Fibroblast of villous mesenchyme (primary cell): ENCODE measurements around the gene SH3BP1. TPM values are rescaled to one million over a fixed set of nuclear protein-coding genes. Genes with fewer than 3 reads are reported as not detected.
A peak's percentile ranks its signal among the peaks of the same experiment; 100 is the strongest.
"Not testable (repeated sequence)": the region's sequence is repeated elsewhere in the genome, so short reads cannot be mapped to it uniquely, and the experiment has no call there.

ENCODE experiments used
- DNase-seq: peaks from one replicate; pipeline ENCODE4 v3.0.0-alpha.2; 2010; ENCODE audit warnings: low read depth
- H3K4me3 ChIP-seq: 2 replicates; pipeline ENCODE4 v1.5.1; 2011; ENCODE audit warnings: low read depth, mild to moderate bottlenecking, low read length
- CTCF ChIP-seq: IDR thresholded peaks from 2 replicates; pipeline ENCODE4 v1.5.1; 2012; ENCODE audit warnings: low read depth, mild to moderate bottlenecking, low read length; ENCODE audit not compliant: insufficient read depth
- total RNA-seq: library from RNA; depleted of rRNA; stranded (reverse); fragments of >200 nt; gene quantifications from 2 replicates; pipeline ENCODE4 v1.2.3, GENCODE V29; 2012

SH3BP1 gene
- 9.0 and 11.2 TPM in 2 replicates for total RNA-seq

GRCh38 chr22:37639070-37639760 is at the start of gene SH3BP1:
Gene SH3BP1, plus strand, starts transcription at chr22:37639669. Its CDS starts 119 bp downstream, at chr22:37639788.
- TF ChIP-seq CTCF, result no peak
- DNase-seq, result no peak
- peak within 1 kb of the TSS; percentile 72 for H3K4me3 ChIP-seq

- DNase-seq, result not testable (repeated sequence)
Observed at GRCh38 chr22:37591081-37591480, 48.4 kb upstream of the SH3BP1 start.

GRCh38 chr22:37591823-37592404 is 47.6 kb upstream of the SH3BP1 start:
- H3K4me3 ChIP-seq, result no peak overlapping the region
- no peak for TF ChIP-seq CTCF

More at GRCh38 chr22:37591081-37591480, 48.4 kb upstream of the SH3BP1 start:
- not testable (repeated sequence) for H3K4me3 ChIP-seq

GRCh38 chr22:37594237-37594636 is 45.2 kb upstream of the SH3BP1 start:
- no peak for DNase-seq
- no peak overlapping the region for H3K4me3 ChIP-seq
- no peak for TF ChIP-seq CTCF

More at GRCh38 chr22:37591823-37592404, 47.6 kb upstream of the SH3BP1 start:
- no peak for DNase-seq

- no peak overlapping the region for H3K4me3 ChIP-seq
- no peak for TF ChIP-seq CTCF
- DNase-seq, result no peak
Observed at GRCh38 chr22:37599153-37599552, 40.3 kb upstream of the SH3BP1 start.

- DNase-seq, result no peak
- TF ChIP-seq CTCF, result no peak
- no peak overlapping the region for H3K4me3 ChIP-seq
Observed at GRCh38 chr22:37601203-37601539, 38.3 kb upstream of the SH3BP1 start.

- DNase-seq, result peak; percentile 55
- TF ChIP-seq CTCF, result no peak
- no peak overlapping the region for H3K4me3 ChIP-seq
Observed at GRCh38 chr22:37601540-37602442, 37.7 kb upstream of the SH3BP1 start.

GRCh38 chr22:37602546-37603277 is 36.8 kb upstream of the SH3BP1 start:
- H3K4me3 ChIP-seq, DNase-seq: not testable (repeated sequence)
